HCEC 1CT (cell line): ENCODE data around the gene FRMD5.
"Not testable (repeated sequence)": the region's sequence is repeated elsewhere in the genome, so short reads cannot be mapped to it uniquely, and the experiment has no call there.

Experiments
- DNase-seq: peaks from one replicate; pipeline ENCODE4 v3.0.0-alpha.2; 2017

FRMD5 gene

DNA sequence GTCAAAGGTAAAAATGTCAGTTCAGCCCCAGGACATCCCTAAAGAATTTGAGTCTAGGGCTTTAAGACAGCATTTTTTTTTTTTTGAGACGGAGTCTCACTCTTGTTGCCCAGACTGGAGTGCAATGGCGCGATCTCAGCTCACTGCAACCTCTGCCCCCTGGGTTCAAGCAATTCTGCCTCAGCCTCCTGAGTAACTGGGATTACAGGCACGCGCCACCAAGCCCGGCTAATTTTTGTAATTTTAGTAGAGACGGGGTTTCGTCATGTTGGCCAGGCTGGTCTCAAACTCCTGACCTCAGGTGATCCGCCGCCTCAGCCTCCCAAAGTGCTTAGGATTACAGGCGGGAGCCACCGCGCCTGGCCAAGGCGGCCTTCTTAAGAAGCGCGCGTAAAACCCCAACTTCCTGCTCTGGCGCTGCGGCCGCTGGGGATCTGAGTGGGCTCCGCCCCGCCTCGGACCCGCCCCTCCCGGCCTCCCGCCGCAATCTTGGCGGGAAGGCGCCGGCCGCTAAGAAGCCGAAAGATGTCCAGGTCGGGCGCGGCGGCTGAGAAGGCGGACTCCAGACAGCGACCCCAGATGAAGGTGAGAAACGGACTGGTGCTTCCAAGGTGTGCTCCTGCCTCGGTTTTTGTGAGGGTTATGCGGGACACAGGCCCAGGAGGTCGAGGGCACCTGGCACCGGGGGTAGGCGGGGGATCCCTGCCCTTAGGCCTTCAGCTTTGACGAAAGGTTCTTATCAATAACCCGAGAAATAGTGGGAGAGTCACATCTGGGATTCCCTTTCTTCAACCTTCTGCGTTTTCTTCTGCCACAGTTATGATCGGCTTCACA, 368.3 kb downstream of the FRMD5 start, which contains the start of gene WDR76:
TSS of gene WDR76 (plus strand) at position 495 of the 834 bp plus-strand sequence. CDS start at position 526, 31 bp downstream.
- DNase-seq = peak; percentile 85

GRCh38 chr15:43826029-43826507, 369.0 kb downstream of the FRMD5 start:
- no peak for DNase-seq

GRCh38 chr15:43825305-43825704, 369.8 kb downstream of the FRMD5 start:
- not testable (repeated sequence) for DNase-seq

DNA sequence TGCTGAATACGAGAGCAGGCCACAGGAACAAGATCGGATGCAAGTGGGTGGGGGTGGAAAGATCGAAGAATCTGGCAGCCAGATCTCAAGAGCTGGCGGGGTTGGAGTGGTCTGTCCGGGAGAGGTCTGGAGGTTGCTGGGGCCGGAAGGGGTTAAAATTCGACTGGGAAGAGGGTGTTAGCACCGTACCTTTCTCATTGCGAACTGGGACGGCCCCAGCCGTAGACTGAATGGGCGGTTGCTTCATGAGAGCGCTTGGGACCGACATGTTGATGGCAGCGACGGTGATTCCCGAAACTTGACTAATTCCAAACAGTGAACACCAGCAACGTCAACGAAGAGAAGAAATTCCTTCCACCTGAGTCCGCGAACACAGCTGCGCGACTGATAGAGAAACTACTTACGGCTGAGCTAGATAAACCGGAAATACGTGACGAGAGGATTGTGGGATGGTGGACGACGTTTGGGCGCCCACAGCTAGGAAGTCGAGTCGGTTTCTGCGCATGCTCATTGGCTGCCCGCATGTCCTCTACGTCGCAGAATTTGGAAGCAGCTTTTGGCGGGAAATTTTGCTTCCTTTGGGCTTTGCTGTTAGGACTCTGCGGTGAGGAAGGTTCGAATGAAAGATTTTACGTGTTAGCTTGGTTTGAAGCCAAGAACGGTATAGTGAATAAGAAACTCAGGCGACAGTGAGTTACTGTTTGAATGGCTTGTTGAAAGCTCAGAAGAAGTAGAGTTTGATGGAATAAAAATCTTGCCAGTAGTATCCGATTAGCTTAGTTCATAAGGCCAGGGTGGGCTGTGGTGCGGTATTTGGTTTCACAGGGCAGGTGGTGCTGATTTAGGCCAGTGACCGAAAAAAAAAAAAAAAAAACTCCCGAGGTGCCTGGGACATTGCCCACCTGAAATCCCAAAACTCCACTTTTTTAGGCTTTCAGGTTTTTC, 370.5 kb downstream of the FRMD5 start, which contains the start of gene MFAP1:
TSS of gene MFAP1 (minus strand) at position 389 of the 945 bp plus-strand sequence. CDS start at position 268, 121 bp downstream.
- DNase-seq = peak; percentile 98

- no peak for DNase-seq
Observed at GRCh38 chr15:43821505-43821904, 373.6 kb downstream of the FRMD5 start.
